K562 (cell line): Measurements from ENCODE around the gene OR10D3. TPM values are rescaled to one million over a fixed set of nuclear protein-coding genes. Genes with fewer than 3 reads are reported as not detected.
"Not testable (repeated sequence)": the region's sequence is repeated elsewhere in the genome, so short reads cannot be mapped to it uniquely, and the experiment has no call there.

Source experiments
- E2F6 ChIP-seq, 2 experiments: IDR thresholded peaks; 2 replicates each; pipeline ENCODE4 v1.6.1; 2011; ENCODE audit warnings: borderline replicate concordance in 1 of 2, control low read depth in 1 of 2, low read depth in 1 of 2, low read length in 1 of 2, mild to moderate bottlenecking in 1 of 2, mixed read lengths in 1 of 2, moderate library complexity in 1 of 2; ENCODE audit not compliant: insufficient read depth in 1 of 2, insufficient read length in 1 of 2, poor library complexity in 1 of 2, severe bottlenecking in 1 of 2; ENCODE audit errors: extremely low read depth in 1 of 2
- ELF4 ChIP-seq: fragments of 450-650 bp; formaldehyde crosslinking; IDR thresholded peaks from 2 replicates; pipeline ENCODE4 v1.4.0; 2022; ENCODE audit warnings: missing genetic modification characterization
- NBN ChIP-seq: fragments of 450-650 bp; IDR thresholded peaks from 2 replicates; pipeline ENCODE4 v1.6.1; 2016; ENCODE audit warnings: low read depth, mild to moderate bottlenecking
- NFRKB ChIP-seq: fragments of 450-650 bp; IDR thresholded peaks from 2 replicates; pipeline ENCODE4 v1.6.1; 2016; ENCODE audit warnings: low read depth
- NKRF ChIP-seq: fragments of 450-650 bp; IDR thresholded peaks from 2 replicates; pipeline ENCODE4 v1.6.1; 2016; ENCODE audit warnings: borderline replicate concordance
- NR2C1 ChIP-seq, 2 experiments: fragments of 450-650 bp; IDR thresholded peaks; 2 replicates each; pipeline ENCODE4 v1.6.1; 2017; ENCODE audit warnings: mild to moderate bottlenecking in 2 of 2, antibody characterized with exemption in 1 of 2, inconsistent platforms in 1 of 2, missing compliant biosample characterization in 1 of 2, missing genetic modification characterization in 1 of 2
- polyA plus RNA-seq, 8 experiments: library from polyadenylated mRNA; depleted of rRNA in 4 of 8; stranded (reverse) in 5 of 8; unstranded in 3 of 8; fragments of >200 nt; fragmentation: Nextera tagmentation in 2 of 8; fragmentation: Illumina TruSeq in 1 of 8; extraction: Ambion mirVana in 2 of 8; extraction: Trizol in 1 of 8; gene quantifications; 2 replicates each; pipeline versions ENCODE4 v1.2.1 to v1.2.3, GENCODE V29; 2011 to 2014; ENCODE audit warnings: inconsistent platforms in 1 of 8, missing spikeins in 1 of 8
- total RNA-seq, 7 experiments: library from RNA; depleted of rRNA in 6 of 7; stranded (reverse); fragments of >200 nt in 6 of 7; fragmentation: Illumina TruSeq in 2 of 7; extraction: Trizol in 2 of 7; gene quantifications; 2 replicates each; pipeline versions ENCODE4 v1.2.1 to v1.2.3, GENCODE V29; 2011 to 2021; ENCODE audit warnings: low replicate concordance in 1 of 7
- TF ChIP-seq, protein P1 (sequence below), 2 experiments: fragments of 450-650 bp; conservative IDR thresholded peaks; 2 replicates each; pipeline ENCODE4 v1.6.1; 2017; ENCODE audit warnings: mild to moderate bottlenecking in 2 of 2, moderate library complexity in 2 of 2
- TF ChIP-seq, protein P2 (sequence below), 2 experiments: fragments of 450-650 bp; formaldehyde crosslinking in 1 of 2; IDR thresholded peaks; 2 replicates each; pipeline versions ENCODE4 v1.4.0 to v1.6.1; 2014 to 2020; ENCODE audit warnings: mild to moderate bottlenecking in 2 of 2, borderline replicate concordance in 1 of 2, low read depth in 1 of 2

The OR10D3 gene
- total and polyA plus RNA-seq, 9 of the 15 experiments (the other 6 are each of a cell fraction or from before 2014, with no cell fraction given) = 0.07 to 2.9 (median 0.80) TPM; not detected in 1

- TF ChIP-seq, protein P1, sequence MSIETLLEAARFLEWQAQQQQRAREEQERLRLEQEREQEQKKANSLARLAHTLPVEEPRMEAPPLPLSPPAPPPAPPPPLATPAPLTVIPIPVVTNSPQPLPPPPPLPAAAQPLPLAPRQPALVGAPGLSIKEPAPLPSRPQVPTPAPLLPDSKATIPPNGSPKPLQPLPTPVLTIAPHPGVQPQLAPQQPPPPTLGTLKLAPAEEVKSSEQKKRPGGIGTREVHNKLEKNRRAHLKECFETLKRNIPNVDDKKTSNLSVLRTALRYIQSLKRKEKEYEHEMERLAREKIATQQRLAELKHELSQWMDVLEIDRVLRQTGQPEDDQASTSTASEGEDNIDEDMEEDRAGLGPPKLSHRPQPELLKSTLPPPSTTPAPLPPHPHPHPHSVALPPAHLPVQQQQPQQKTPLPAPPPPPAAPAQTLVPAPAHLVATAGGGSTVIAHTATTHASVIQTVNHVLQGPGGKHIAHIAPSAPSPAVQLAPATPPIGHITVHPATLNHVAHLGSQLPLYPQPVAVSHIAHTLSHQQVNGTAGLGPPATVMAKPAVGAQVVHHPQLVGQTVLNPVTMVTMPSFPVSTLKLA (conservative IDR thresholded peaks at IDR 0.05) = peak; percentile 63 to 73
- TF ChIP-seq NKRF (0 out of 2 replicates have a peak, but pooled peaks have one; percentile 48), E2F6 (IDR thresholded peaks at IDR 0.05; ENCODE audit: borderline replicate concordance in 1 of 2, extremely low read depth in 1 of 2, insufficient read depth in 1 of 2, insufficient read length in 1 of 2, low read depth in 1 of 2, low read length in 1 of 2, poor library complexity in 1 of 2, severe bottlenecking in 1 of 2) (peak in 1 of 2 experiments; percentile 27), NR2C1 (IDR thresholded peaks at IDR 0.05) (peak; percentile 37; the same call in 1 of the 2 replicates), NR2C1 (tag; IDR thresholded peaks at IDR 0.05) (peak; percentile 73), NBN (peak; percentile 48; the same call in 1 of the 2 replicates), NFRKB (peak; percentile 86), ELF4 (CRISPR knock-in tag) (peak; percentile 36; the same call in 1 of the 2 replicates)
- TF ChIP-seq, protein P2, sequence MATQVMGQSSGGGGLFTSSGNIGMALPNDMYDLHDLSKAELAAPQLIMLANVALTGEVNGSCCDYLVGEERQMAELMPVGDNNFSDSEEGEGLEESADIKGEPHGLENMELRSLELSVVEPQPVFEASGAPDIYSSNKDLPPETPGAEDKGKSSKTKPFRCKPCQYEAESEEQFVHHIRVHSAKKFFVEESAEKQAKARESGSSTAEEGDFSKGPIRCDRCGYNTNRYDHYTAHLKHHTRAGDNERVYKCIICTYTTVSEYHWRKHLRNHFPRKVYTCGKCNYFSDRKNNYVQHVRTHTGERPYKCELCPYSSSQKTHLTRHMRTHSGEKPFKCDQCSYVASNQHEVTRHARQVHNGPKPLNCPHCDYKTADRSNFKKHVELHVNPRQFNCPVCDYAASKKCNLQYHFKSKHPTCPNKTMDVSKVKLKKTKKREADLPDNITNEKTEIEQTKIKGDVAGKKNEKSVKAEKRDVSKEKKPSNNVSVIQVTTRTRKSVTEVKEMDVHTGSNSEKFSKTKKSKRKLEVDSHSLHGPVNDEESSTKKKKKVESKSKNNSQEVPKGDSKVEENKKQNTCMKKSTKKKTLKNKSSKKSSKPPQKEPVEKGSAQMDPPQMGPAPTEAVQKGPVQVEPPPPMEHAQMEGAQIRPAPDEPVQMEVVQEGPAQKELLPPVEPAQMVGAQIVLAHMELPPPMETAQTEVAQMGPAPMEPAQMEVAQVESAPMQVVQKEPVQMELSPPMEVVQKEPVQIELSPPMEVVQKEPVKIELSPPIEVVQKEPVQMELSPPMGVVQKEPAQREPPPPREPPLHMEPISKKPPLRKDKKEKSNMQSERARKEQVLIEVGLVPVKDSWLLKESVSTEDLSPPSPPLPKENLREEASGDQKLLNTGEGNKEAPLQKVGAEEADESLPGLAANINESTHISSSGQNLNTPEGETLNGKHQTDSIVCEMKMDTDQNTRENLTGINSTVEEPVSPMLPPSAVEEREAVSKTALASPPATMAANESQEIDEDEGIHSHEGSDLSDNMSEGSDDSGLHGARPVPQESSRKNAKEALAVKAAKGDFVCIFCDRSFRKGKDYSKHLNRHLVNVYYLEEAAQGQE (IDR thresholded peaks at IDR 0.05; ENCODE audit: borderline replicate concordance) = peak; percentile 39; the same call in 1 of the 2 replicates
- TF ChIP-seq, protein P2 (CRISPR knock-in tag; IDR thresholded peaks at IDR 0.05; ENCODE audit: low read depth) = not testable (repeated sequence)
Measured at GRCh38 chr11:124224618-124225423, 41.7 kb downstream of the OR10D3 start (continued).
